ENCODE measurements around the gene NGF. TPM values are rescaled to one million over a fixed set of nuclear protein-coding genes. Genes with fewer than 3 reads are reported as not detected.

Gene NGF
- total and polyA plus RNA-seq, 2 of the 8 experiments (the other 6 are each of a cell fraction or from before 2014, with no cell fraction given): 1.6 TPM; not detected in 1

DNA sequence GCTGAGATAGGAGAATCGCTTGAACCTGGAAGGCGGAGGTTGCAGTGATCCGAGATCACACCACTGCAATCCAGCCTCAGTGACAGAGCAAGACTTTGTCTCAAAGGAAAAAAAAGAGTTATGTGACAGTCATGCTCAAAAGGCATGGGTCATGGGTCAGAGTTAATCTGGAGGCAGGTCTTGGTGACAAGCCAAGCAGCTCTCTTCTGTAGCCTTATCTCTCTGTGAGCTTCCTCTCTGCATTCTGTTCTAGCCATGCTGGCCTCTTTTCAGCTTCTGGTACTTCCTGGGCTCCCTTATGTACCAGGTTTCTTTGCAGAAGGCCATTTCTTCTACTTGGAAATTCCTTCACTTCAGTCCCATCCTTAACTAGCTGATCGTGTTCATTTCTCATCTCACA is 63.6 kb downstream of the NGF start:
- Histone ChIP-seq H3K9ac (replicated peaks in 1 of 4; ENCODE audit: extremely low read depth in 1 of 4, low read depth in 3 of 4, low read length in 3 of 4) (no peak overlapping the region), H3K9me3 (ENCODE audit: insufficient read depth in 2 of 2, low read depth in 1 of 2, low read length in 1 of 2) (peaks cover 5 to 7% of the 10 kb centered on the region in 2 experiments; a peak in 3 of 4 replicates), H4K8ac (ENCODE audit: extremely low read depth, insufficient read depth, low read length) (no peak overlapping the region), H2BK5ac (ENCODE audit: low read depth, low read length) (no peak overlapping the region), H4K91ac (replicated peaks; ENCODE audit: insufficient read length, low read length) (no peak overlapping the region), H3K4ac (replicated peaks; ENCODE audit: insufficient read length, low read depth, low read length) (no peak overlapping the region), H3K4me2 (ENCODE audit: insufficient read depth in 1 of 2, low read depth in 2 of 2, low read length in 2 of 2) (no peak overlapping the region), H3K56ac (replicated peaks; ENCODE audit: insufficient read length, low read depth, low read length) (no peak overlapping the region), H3K27me3 (replicated peaks in 1 of 4; ENCODE audit: control insufficient read depth in 3 of 4, extremely low read depth in 1 of 4, insufficient read depth in 3 of 4, low read length in 3 of 4) (no peaks in the 10 kb centered on the region), H4K20me1 (replicated peaks in 1 of 2; ENCODE audit: control insufficient read depth in 1 of 2, insufficient read depth in 2 of 2, low read length in 2 of 2) (no peaks in the 10 kb centered on the region), H2BK120ac (replicated peaks; ENCODE audit: low read depth, low read length) (no peak overlapping the region), H2AK5ac (ENCODE audit: low read depth, low read length) (no peak overlapping the region), H3K23ac (ENCODE audit: insufficient read length) (no peak overlapping the region), H3K18ac (ENCODE audit: extremely low read depth, low read length) (no peak overlapping the region), H2BK15ac (ENCODE audit: low read length) (no peak overlapping the region), H2AFZ (ENCODE audit: low read length) (no peak overlapping the region), H2BK12ac (ENCODE audit: low read depth, low read length) (no peak overlapping the region), H4K5ac (ENCODE audit: insufficient read length, low read depth, low read length) (no peak overlapping the region), H3K4me3 (ENCODE audit: extremely low read depth in 1 of 4, insufficient read depth in 2 of 4, low read depth in 3 of 4, low read length in 4 of 4) (no peak overlapping the region), H3K23me2 (ENCODE audit: low read depth, low read length) (no peaks in the 10 kb centered on the region), H3K36me3 (ENCODE audit: control insufficient read depth in 2 of 4, insufficient read depth in 4 of 4, low read length in 3 of 4) (no peaks in the 10 kb centered on the region), H2BK20ac (ENCODE audit: low read length) (no peak overlapping the region), H3K14ac (ENCODE audit: insufficient read length) (no peak overlapping the region), H3K27ac (ENCODE audit: low read depth, low read length) (no peak overlapping the region), H3K79me2 (ENCODE audit: control insufficient read depth in 1 of 2, insufficient read depth in 2 of 2, low read length in 2 of 2) (no peaks in the 10 kb centered on the region), H3K79me1 (ENCODE audit: low read depth, low read length) (no peaks in the 10 kb centered on the region), H3K4me1 (replicated peaks in 1 of 4; ENCODE audit: control insufficient read depth in 3 of 4, insufficient read depth in 4 of 4, low read length in 3 of 4) (no peaks in the 10 kb centered on the region)
- FAIRE-seq: no peak
- ChIA-PET POLR2A (ENCODE audit: partially characterized antibody) (no interaction called here), CTCF (ENCODE audit: partially characterized antibody) (interaction anchor here (0.8 to 5.3 kb wide), 28 partner anchors 9 to 497 kb away, joined by 3 to 44 read pairs (median 7); partner anchors contain the start of gene NGF)
- TF ChIP-seq TAF1 (IDR thresholded peaks at IDR 0.05; ENCODE audit: low read depth, low read length) (no peak), E2F6 (IDR thresholded peaks at IDR 0.05) (no peak), MAFK (IDR thresholded peaks at IDR 0.05; ENCODE audit: low read depth, low read length) (no peak), FOSL1 (IDR thresholded peaks at IDR 0.05; ENCODE audit: insufficient read depth, low read depth, low read length) (no peak), SP4 (IDR thresholded peaks at IDR 0.05; ENCODE audit: low read length) (no peak), RAD21 (IDR thresholded peaks at IDR 0.05 in 1 of 2, conservative IDR thresholded peaks at IDR 0.05 in 1 of 2; ENCODE audit: low read depth in 2 of 2, low read length in 2 of 2) (no peak), SIRT6 (IDR thresholded peaks at IDR 0.05; ENCODE audit: low read length) (no peak), JUN (IDR thresholded peaks at IDR 0.05; ENCODE audit: low read depth, low read length) (no peak), YY1 (IDR thresholded peaks at IDR 0.05; ENCODE audit: low read depth, low read length) (no peak)
- WGBS, 2 experiments (ENCODE audit: extremely low coverage in 1 of 2, insufficient coverage in 1 of 2, insufficient read length in 1 of 2, insufficient replicate concordance in 2 of 2, low coverage in 1 of 2, low lambda C conversion rate in 2 of 2, missing lambda C conversion rate in 1 of 2): 72% methylated on average over 4 of the region's 4 CpGs; no CpG with 5 or more reads in 1 of the 2 experiments
- no peak for DNase-seq (ENCODE audit: low read depth in 1 of 2, low spot score in 2 of 2)

Measured in H1 (cell line).